KOPT-K1 (cell line): Measurements from ENCODE around the gene PLEKHS1.

Source experiments
- H3K27ac ChIP-seq: fragments of 200-600 bp; sonication (generic); 2 replicates; pipeline ENCODE4 v1.5.1; 2016; ENCODE audit warnings: antibody characterized with exemption, mild to moderate bottlenecking, low read depth, low read length; ENCODE audit not compliant: poor library complexity, severe bottlenecking
- H3K36me3 ChIP-seq: fragments of 200-600 bp; sonication (generic); 2 replicates; pipeline ENCODE4 v1.5.1; 2017; ENCODE audit warnings: antibody characterized with exemption, mild to moderate bottlenecking, low read length, moderate library complexity; ENCODE audit not compliant: insufficient read depth
- H3K9me3 ChIP-seq: fragments of 200-600 bp; sonication (generic); 2 replicates; pipeline ENCODE4 v1.5.1; 2017; ENCODE audit warnings: antibody characterized with exemption, low read length, mild to moderate bottlenecking; ENCODE audit not compliant: insufficient read depth, poor library complexity, severe bottlenecking

Gene PLEKHS1

GRCh38 chr10:113751181-113751732, at the start of gene PLEKHS1:
PLEKHS1 (plus strand) TSS chr10:113751682; CDS start chr10:113755278, 3,596 bp downstream.
- Histone ChIP-seq H3K36me3 (no peaks in the 10 kb centered on the region), H3K27ac (no peak within 1 kb of the TSS)

DNA sequence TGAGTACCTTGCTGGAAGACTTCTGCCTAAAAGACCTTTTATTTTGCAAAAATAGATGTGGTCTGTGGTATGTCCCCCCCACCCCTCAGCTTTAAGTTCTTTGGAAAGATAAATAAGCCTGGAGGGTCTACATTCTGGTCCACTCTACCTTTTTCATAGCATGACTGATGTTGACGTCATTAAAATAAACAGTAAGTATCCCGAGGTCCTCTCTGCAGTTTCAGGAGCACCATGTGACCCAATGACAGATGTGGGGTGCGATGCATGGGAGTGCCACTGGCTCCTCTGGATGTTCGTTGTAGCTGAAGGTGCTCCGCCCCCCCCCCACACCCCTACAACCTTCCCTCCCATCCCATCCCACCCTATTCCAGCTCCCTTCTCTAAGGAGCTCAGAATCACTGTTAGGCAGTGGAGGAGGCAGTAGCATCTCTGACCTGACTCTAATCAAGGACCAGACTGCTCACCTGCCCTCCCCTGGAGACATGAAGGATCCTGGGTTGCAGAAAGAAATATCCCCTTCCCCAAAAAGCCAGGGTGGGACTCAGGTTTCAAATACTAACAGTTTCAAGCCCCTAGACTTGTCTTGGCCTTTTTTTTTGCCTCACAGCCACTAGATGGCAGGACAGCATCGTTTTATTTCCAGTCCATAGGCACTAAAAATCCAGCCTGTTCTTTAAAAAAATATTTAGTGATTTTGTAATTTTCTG, 46.7 kb upstream of the PLEKHS1 start:
- no peaks in the 10 kb centered on the region for H3K9me3 ChIP-seq
- no peak overlapping the region for H3K27ac ChIP-seq
- peaks cover 42% of the 10 kb centered on the region for H3K36me3 ChIP-seq

More at GRCh38 chr10:113751181-113751732, at the start of gene PLEKHS1:
- no peaks in the 10 kb centered on the region for H3K9me3 ChIP-seq

DNA sequence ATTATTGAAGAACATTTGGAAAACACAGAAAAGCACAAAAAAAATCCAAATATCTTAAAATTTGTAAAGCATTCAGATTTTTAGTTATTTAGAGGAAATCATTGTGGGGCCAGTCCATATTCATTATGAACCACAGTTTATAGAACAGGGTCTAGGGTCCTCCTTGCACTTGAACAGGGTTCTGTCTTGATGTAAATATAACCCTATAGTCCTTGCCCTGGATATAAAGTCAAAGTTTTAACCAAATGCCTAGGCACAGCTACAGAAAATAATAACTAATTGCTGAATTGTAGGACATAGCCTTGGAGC, 46.2 kb upstream of the PLEKHS1 start:
- no peak overlapping the region for H3K27ac ChIP-seq
- H3K9me3 ChIP-seq = no peaks in the 10 kb centered on the region
- peaks cover 42% of the 10 kb centered on the region for H3K36me3 ChIP-seq

DNA sequence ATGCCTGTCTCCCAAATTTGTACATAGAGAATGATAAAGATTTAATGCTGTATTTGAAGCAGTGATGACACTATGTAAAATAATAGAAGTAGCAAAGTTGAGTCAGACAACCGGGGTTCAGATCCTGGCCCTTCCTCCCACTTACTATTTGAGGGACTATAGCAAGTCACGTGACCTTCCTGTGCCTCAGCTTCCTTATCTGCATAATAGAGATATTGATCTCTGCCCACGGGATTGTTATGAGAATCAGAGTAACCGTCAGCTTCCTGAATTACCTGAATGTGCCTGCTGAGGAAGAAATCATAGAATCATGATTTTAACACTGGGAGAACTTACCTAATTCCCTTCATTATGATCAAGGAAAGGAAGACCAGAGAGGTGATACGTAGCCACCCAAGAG, 44.9 kb upstream of the PLEKHS1 start:
- Histone ChIP-seq H3K36me3 (peaks cover 42% of the 10 kb centered on the region), H3K27ac (no peak overlapping the region)

GRCh38 chr10:113708640-113709039, 42.8 kb upstream of the PLEKHS1 start:
- Histone ChIP-seq H3K9me3 (no peaks in the 10 kb centered on the region), H3K36me3 (peaks cover 34% of the 10 kb centered on the region), H3K27ac (no peak overlapping the region)

More for the DNA sequence above, 44.9 kb upstream of the PLEKHS1 start:
- no peaks in the 10 kb centered on the region for H3K9me3 ChIP-seq

DNA sequence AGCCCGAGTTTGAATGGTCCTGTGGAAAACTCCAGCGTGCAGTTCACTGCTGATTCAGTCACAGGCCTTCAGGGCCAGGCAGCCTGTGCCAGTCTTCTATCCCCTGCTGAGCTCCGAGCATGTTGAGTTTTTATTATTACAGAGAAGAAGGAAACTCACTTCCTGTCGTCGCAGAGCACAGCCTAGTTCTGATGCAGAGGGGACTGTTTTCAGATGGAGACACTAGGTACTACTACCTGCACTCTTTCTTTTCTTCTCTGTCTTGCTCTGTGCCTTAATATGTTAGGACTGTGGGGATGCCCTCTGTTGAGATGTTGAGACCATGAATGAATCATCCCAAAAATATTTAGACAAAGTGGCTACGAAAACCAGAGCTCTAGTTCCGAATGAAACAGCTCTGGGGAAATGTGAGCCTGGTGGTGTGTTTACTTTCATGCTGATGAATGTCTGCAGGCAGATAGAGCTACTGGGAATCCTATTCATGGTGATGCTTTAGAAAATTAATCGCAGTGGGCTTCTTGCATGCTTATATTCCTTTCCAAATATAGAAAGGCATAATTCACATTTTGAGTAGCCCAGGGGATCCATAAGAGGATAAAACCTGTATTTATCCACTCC, 42.2 kb upstream of the PLEKHS1 start:
- Histone ChIP-seq H3K9me3 (no peaks in the 10 kb centered on the region), H3K36me3 (peaks cover 27% of the 10 kb centered on the region), H3K27ac (no peak overlapping the region)

GRCh38 chr10:113711142-113711541, 40.3 kb upstream of the PLEKHS1 start:
- no peaks in the 10 kb centered on the region for H3K9me3 ChIP-seq
- H3K27ac ChIP-seq = no peak overlapping the region
- H3K36me3 ChIP-seq = peaks cover 30% of the 10 kb centered on the region

DNA sequence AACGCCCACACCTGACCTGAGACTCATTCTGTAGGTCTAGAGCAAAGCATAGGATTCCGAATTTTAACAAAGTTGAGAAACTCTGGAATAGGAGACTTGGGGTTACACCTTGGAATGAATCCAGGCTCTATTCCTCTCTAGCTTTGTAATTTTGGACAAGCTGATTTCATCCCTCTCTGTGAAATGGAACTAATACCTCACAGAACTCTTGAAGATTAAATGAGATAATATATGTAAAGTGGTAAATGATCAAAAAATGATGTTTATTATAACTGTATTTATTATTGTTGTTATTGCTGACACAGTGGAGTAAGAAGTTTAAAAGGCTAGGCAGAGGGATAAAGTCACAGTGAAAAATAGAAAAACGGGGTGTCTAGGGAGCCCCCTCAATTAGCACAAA, 39.5 kb upstream of the PLEKHS1 start:
- peaks cover 31% of the 10 kb centered on the region for H3K36me3 ChIP-seq
- no peaks in the 10 kb centered on the region for H3K9me3 ChIP-seq
- H3K27ac ChIP-seq = no peak overlapping the region

DNA sequence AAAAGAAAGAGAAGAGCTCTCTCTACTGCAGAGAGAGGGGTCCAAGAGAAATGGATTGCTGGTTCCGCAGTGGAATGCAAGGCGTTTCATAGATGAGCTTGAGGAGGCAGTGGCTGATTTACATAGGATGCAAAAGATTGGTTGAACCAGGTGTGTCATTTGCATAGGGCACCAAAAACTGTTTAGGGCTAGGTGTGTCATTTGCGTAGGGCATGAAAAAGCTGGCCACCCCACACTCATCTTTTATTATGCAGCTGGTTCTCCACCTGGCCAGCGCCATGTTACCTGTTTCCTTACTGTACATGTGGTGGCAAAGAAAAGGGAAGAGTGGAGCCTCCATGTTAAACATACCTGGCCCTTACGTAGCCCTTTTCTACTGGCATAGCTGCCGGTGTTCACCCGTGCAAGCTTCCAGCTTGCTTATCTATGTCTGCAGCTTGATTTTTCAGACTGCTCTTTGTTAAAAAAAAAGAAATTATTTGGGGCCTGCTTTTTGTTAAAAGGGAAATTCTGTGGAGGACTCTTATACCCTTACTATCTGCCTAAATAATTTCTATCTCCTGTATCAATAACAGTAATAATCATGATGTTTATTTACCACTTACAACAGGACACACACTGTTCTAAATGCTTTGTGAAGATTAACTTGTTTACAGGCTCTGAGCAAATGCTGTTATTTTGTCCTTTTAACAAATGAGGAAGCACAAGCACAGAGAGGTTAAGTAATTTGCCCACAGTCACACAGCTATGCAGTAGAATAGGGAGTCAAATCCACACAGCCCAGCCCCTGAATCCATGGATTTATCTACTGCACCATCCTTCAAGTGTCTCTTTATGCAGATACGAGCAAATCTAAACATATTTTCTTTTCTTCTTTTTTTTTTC, 38.5 kb upstream of the PLEKHS1 start:
- no peak overlapping the region for H3K27ac ChIP-seq
- H3K36me3 ChIP-seq = peaks cover 40% of the 10 kb centered on the region
- no peaks in the 10 kb centered on the region for H3K9me3 ChIP-seq

- Histone ChIP-seq H3K36me3 (peaks cover 40% of the 10 kb centered on the region), H3K27ac (no peak overlapping the region), H3K9me3 (no peaks in the 10 kb centered on the region)
Observed at GRCh38 chr10:113713640-113713982, 37.9 kb upstream of the PLEKHS1 start.

GRCh38 chr10:113716109-113716910, 35.2 kb upstream of the PLEKHS1 start:
- Histone ChIP-seq H3K27ac (no peak overlapping the region), H3K36me3 (peaks cover 36% of the 10 kb centered on the region; the same call in 1 of the 2 replicates), H3K9me3 (no peaks in the 10 kb centered on the region)

DNA sequence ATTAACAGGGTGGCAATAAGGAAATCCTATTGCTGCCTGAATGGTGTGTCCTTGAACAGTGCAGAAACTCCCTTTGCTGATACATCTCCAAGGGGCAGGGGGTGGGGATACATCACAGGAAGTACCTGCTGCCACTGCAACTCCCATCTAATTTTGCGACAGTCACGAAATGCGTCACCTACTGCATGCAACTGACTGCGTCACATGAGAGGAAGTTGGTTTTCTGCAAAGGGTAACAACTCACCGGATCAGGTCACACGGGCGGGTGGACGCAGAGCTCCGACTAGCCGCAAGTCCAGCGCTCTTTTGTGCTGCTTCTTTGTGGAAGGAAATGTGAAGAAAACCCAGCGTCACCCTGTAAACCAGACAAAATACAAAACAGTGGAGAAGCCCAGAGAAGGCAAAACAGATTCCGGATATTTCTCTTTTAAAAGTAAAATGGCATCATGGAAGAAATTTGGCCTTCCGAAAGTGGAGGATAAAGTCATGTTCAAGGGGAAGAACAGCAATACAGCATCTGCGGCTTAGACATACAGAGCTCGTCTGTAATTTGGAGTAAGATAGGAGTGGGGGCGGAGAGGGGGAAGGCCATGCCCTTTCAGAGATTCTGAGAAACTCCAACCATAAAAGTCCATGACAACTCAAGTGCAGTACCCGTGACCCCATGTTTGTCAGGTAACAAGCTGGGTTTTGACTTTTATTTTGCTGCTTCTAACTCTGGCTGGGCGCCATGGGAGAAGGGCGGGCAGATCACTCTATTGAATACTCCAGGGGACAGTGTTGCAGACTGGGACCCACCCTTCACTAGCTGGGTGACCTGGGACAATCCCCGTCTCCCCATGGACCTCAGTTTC, 32.3 kb upstream of the PLEKHS1 start:
- Histone ChIP-seq H3K9me3 (no peaks in the 10 kb centered on the region), H3K27ac (no peak overlapping the region), H3K36me3 (peaks cover 54% of the 10 kb centered on the region)

- peaks cover 60% of the 10 kb centered on the region for H3K36me3 ChIP-seq
- no peaks in the 10 kb centered on the region for H3K9me3 ChIP-seq
- no peak overlapping the region for H3K27ac ChIP-seq
Observed at GRCh38 chr10:113720386-113720785, 31.1 kb upstream of the PLEKHS1 start.
